OCI-M2 (cell line): ENCODE data around the gene USP19.

ENCODE experiments used
- DNase-seq: peaks from one replicate; lab custom pipeline; 2025; ENCODE audit not compliant: unreplicated experiment; lab: John Stamatoyannopoulos, UW

USP19 gene

DNA sequence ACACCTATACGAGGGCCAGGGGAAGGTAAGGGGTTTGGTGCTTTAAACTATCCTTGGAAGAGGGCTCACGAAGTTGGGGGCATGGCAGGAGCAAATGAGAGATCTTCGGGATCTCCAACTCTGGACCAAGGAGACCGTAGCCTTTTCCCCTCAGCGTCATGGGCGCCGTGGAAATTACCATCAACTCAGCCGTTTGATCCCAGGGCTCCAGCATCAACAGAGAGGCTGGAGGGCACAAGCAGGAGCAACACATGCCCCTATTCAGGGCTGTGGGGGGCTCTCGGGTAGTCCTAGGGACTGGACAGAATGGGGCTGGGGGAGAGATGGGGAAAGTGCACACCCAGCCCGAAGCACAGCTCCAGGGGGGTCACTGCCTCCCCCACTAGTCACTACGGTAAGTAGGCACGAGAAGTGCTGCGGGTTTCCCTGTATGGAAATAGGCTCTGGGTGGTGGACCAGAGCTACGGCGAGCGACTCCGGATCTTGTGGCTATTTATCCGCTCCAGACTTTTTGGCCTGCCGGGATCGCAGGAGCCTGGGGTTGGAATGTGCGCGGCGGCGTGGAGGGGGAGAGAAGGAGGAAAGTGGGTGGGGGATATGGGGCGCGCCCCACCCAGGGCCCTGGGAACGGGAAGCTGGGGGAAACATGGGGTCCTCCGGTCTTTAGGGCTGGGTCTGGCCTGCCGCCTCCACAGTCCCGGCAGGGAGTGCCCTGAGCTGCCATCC lies 12.8 kb upstream of the USP19 start:
- no peak for DNase-seq

DNA sequence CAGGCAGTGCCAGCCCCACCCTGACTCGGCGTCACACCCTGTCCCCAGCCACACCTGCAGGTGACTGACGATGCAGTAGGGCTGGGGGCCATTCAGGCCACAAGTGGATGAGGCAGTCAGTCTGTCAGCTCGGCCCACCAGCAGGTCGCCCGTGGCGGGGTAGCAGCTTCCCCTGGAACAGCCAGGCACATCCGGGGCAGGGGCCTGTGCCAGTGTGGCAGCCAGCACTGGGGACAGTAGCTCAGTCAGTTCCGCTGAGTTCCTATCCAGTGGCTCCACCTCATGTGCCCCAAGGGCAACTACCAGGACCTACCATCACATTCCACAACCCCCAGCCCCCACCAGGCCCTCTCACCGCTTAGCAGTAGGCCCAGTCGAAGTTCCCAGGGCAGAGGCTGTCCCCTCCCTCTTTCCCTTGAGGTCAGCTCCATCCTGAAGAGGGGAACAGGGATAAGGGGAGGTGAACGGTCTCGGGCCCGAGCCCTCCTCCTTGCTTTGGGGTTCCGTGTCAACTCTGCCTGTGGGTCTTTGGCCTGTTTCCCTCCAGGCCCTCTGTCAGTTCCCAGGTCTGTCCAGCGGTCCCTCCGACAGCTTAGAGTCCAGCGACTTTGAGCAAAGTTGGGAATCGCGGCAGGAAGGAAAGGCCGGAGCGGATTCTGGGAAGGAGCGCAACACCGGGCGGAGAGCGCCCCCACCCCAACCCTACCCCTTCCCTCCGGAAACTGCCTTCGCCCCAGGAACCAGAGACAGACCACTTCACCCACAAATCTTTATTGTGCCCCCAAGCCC lies 12.0 kb upstream of the USP19 start, which contains the start of gene LAMB2:
LAMB2 (minus strand) TSS at position 614 of the 789 bp plus-strand sequence; CDS start at position 431, 183 bp downstream.
- DNase-seq = no peak

DNA sequence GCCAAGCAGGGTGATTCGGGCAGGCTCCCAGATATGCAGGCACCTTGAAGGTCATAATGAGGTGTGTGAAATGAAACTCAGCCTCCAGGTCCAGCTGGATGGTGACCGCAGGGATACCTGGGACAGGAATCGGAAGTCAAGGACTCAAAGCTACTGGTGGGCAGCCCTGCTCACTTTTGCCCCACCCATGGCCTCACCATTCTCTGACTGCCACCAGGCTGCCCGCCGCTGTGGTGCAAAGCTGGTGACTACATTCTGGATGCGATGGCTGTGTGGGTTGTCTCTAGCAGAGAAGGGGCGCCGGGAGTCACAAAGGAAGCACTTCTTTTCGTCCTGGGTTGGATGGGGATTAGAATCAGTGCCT lies 11.4 kb upstream of the USP19 start:
- no peak for DNase-seq

DNA sequence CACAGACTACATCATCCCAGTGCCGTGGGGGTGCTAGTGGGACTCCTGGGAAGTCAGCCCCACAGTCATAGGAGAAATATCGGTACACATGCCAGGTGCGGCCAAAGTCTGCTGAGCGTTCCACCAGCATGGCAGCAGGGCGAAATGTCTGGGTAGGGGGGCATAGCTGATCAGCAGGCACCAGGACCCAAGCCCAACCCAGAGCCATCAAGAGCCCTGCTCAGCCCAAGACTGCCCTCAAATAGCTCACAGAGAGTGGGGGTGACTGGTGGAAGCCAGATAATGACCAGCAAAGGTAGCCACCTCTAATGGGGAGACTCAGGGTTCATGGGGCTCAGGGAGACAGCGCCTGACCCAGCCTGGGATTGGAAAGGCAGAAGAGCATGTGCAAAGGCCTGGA lies 11.0 kb upstream of the USP19 start:
- no peak for DNase-seq

DNA sequence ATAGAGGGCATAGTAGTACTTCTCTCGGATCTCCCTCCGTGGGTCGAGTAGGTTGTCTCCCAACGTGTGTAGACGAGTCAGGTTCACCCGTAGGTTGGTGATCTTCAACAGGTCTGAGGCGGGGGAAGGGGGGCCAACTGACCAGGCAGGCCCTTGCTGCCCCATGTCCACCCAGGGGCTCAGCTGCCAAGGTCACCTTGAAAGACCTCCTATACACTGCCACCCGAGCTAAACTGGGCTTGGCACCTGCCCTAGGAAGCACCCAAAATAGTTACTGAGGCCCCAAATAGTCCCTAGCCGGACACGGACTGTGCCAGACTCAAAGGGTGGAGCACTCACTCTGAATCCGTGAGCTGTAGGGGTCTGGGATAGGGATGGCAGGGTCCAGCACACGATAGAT lies 10.4 kb upstream of the USP19 start:
- DNase-seq = no peak

DNA sequence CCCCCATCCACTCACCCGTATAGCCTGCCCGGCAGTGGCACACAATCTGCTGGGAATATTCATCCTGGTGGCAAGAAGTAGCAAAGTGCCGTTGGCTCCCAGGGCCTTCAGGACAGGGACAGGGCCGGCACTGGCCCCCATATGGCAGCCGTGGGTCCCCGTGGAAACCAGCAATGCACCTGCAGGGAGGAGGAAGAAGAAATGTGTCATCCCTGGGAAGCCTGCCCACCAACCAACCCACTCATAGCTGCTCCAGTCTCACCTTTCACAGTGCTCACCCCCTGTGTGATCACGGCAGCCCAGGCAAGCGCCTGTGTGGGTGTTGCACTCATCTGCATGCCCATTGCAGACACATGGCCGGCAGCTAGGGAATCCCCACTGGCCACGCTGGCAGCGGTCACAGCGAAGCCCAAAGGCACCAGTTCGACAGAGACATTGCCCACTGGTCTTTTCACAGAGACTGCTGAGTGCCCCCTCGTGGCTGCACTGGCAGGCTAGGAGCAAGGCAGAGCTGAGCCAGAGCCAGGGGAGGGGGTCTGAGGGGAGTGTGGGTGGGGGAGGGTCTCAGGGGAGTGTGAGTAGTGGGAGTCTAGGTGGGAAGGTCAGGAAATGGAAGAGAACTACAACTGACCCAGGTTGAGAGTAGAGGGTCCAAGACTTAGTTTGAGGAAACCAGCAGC lies 4.5 kb upstream of the USP19 start:
- no peak for DNase-seq

DNA sequence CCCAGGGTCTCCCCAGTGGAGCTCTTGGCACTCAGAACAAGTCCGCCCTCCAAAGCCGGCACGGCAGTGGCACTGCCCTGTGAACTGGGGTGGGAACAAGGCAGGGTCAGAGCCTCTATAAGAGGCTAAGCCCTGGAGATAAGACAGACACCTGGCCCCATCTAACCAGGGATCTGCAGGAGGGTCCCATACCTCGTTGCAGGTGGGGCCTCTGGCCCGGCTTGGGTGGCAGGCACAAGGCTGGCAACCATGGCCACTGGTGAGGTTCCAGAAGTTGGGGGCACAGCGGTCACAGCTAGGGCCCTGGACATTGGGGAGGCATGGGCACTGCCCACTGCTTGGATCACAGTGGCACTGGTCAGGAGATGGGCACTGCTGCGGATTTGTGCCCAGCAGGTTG lies 3.6 kb upstream of the USP19 start:
- DNase-seq = no peak

DNA sequence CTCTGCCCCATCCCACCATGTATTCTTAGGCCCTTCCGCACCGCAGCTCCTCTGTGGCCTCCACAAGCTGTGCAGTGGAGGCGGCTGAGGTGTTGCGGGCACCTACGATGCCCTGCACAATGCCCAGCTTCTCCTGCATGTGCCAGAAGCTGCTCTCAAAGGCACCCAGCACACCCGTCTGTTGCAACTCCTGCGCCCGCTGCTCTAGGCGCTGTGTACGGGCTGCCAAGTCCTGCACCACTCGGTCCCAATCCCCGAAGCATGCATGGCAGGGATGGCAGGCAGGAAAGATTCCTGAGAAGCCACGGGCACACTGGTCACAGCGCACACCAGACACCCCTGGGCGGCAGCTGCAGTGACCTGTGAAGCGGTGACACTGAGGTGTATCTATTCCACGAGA lies 3.1 kb upstream of the USP19 start:
- no peak for DNase-seq

DNA sequence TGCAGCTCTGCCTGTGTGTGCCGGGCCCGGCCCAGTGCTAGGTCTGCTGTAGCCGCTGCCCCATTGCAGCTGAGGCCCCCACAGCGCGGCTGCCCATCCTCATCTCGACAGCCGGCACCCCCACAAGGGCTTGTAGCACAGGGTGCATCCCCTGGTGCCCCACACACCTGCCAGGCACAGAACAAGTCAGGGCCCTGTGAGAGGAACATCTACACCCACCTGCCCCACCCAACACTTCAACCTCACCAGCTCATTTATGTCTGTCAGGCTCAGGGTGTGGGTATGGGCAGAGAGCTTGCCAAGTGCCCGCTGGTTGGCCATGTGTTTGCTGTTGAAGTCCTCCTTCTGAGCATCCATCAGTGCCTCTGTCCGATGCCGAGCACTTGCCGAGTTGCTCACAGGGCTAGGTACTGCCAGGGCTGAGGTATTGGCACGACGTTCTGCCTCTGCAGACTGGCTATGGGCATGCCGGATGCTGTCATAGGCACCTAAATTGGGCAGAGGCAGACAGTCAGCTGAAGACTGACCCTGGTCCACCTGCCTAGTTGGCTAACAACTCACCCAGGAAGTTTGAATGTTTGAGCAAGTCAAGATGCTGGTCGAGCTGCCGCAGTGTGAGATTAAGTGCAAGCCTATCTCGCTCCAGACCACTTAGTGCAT lies 2.4 kb upstream of the USP19 start:
- no peak for DNase-seq

DNA sequence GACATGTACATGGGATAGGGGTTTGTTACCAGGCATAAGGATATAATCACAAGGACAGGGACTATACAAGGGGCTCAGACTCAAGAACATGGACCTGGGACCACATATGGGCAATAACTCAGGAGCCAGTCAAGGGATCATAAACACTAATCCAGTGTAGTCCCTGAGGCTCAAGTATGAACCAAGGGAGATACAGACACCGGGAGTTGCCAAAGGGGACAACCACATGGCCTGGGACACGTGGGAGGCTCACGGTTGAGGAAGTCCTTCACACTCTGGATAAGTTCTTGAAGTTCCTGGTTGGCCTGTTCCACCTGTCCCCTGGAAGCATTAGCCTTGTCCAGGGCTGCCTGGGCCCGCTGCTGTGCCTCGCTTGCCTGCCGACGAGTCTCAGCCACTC lies 1.8 kb upstream of the USP19 start:
- no peak for DNase-seq

DNA sequence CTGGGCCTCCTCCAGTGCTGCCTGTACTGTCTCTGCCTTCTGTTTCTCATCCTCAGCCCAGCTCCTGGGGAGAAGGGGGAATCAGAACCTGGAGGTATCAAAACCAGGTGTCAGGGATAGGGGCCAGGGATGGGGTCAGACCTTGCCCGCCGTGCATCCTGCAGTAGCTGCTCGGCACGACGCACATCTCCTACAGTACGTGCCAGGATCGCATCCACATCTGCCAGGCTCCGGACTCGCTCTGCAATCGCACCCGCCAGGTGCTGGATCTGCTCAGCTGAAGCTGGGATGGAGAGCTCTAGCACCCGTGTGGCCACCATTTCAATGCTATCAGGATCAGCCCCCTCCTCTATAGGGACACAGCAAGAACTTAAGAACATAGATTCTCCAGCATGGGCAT lies 1.4 kb upstream of the USP19 start:
- DNase-seq = no peak

DNA sequence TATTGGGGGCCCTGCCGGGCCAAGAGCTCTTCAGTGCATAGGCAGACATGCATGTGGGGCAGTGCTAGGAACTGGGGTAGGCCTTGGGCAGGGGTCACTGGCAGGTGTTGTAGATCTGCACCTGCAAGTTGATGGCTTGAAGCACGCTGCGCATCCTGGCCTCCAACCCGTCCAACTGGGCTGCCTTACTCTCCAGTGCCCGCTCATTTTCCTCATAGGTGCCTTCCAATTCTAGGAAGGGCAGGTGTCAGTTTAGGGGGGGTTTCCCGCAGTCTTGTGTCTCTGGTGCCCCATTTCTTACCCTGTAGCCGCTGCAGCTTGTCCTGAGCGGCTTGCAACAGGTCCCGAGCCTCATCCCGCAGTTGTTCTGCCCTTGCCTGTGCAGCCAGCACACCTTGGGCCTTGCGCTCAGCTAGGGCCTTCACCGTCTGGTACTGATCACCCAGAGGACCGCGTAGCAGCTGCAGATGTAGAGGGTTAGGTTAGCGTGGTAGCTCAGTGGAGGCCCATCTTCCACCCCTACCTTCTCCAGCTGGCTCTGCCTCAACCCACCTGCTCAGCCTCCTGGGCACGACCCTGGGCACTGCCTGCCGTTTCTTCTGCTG lies 611 bp upstream of the USP19 start:
- DNase-seq = no peak

DNA sequence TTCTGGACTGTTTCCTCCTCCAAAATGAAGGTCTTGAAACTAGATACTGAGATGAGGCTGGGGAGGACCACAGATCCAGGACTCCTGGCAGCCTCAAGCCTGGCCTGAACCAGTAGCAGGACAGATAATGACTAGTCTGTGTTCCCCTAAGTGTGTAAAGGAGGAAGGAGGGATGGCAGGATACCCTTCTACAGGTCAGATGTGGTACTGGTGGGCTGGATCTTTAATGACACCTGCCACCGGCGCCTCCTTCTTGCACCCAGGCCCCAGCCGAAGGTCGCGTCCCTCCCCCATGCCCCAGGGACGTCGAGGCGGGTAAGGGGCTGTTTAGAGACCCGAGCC lies 556 bp downstream of the USP19 start:
- no peak for DNase-seq

DNA sequence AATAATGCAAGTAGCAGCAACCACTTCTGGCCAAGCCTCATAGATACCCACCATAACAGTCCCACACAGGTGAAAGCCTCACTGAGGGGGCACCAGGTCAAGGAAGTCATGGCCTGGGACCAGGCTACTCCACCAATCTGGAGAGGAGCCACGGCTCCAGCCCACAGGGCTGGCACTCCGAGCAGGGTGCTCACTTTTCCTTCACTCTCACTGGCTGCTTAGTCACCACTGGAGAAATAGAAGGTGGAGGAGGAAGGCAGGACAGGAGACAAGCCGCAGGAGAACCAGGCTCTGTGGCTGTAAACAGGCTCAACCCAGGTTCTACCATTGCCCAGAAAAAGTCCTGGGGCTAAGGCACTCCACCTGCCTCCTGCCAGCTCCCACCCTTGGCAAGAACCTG lies 1.2 kb downstream of the USP19 start:
- DNase-seq = no peak

DNA sequence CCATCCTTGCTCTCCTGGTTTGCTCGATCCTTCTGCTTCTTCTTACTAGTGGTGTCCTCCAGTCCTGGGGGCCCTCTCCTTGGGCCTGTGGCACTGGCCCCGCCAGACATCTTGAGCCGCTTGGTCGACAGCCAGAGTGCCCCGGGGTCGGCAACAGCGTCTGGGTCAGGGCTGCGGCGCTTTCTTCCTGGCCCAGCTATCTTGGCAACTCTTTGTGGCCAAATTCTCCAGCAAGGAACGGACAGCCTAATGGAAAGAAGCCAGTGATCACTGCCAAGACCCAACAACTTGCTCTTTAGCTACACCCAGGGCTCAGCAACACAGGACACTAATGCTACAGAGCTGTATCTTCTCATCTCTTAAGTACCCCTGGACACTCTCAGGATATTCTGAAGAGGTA lies 1.6 kb downstream of the USP19 start:
- DNase-seq = no peak

DNA sequence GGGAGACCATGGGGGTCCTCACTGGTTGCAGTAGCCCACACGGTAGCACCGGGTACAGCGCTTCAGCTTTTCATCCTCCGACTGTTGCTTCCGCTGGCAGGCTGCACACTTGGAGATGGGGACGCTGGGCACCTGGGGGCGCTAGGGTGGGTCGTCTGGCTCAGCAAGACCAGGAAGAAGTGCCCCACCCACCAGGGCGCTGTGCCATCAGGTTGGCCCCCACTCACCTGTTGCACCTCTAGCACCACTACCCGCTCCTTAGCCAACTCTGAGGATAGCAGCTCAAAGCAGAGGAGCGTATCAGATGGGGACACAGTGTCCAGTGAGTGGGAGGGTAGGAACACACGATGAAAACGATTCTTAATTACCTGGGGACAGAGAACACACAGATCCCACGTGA lies 8.4 kb downstream of the USP19 start:
- DNase-seq = no peak

DNA sequence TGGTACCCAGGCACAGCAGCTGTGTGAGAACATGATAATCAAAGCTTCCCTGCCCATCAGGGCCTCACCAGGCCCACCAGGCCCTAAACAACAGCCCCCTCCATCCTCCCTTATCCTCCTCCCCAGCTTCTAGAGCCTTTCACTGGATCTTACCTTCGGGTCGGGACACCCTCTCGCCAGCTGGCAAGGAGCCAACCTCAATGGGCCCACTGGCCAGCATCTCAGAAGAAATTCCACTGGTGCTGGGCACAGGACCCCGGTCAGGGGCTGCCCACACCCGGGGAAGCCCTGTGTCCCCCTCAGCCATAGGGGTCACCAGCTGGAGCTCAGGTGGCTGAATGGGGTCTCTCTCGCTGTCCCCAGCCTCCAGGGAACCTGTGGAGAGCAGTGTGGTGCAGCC lies 9.3 kb downstream of the USP19 start:
- no peak for DNase-seq

DNA sequence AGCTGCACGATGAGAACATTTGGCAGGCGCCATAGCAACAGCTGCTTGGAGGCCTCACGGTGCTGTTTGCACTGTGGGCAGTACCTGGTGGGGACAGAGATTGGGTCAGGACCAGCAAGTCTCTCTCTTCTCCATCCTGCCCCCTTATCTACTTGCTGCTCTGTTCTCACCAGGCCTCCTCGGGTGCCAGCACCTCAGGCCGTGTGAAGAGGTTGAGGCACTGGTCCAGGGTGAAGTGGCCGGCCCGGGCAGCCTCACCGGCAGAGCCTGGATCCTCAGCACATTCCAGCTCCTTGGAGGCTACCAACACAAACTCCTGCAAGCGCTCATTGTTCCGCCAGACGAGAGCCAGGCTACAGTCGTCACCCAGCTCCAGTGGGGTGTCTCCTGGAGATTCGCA lies 9.8 kb downstream of the USP19 start:
- no peak for DNase-seq

DNA sequence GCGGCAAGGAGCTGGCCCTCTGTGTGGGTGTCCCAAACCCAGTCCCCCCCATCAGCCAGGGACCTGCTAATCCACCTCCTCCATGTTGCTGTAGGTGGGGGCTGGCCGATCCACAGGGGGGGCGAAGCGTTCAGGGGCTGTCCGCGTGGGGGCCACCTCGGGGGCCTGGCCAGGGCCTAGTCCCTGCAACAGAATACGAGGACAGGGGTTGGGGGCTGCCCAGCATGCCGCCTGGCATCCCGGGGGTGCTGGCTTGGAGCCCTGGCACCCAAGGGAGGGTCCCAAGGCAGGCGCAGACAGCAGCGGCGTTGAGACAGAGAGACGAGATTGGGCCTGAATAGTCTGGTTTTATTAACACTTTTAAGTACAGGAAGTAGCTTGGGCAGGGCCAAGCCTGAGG lies 12.3 kb downstream of the USP19 start:
- no peak for DNase-seq

DNA sequence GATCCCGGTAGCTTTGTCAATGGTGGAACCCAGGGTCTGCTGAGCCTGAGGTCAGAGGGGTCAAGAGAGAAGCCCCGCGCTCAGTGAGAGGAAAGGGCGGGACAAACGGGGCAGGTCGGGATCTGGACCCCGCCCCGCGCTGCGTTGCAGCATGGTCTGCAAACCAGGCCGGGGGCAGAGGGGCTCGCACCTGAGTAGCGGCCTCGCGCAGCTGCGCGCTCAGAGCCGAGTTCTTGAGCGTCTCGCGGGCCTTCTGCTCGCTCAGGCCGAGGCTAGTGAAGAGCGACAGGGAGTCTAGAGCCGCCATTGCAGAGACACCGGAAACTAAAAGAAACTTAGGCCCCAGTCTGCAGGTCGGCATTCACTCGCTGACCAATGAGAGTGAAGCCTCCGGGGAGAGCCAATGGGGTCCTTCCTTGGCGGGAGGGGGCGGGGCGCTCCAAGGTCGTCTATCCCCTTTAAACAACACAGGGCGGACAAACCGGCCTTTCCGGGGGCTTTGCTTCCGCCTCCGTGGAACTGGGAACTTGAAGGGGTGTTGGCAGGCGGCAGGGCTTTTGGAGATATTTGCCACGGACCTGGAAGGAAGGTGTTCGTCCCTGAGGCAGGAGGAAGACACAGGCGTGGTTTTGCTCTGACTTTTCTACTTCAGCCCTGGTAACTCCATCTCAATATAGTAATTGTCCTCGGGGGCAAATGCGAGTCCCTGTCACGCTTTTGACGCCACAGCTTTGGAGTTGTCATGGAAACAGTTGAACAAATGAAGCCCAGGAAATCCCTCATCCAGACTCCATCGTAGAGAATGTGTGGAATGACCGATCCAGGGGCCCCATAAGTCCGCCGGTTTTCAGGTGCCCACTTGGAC lies 16.0 kb downstream of the USP19 start, which contains the start of gene QARS1:
QARS1 (minus strand) TSS at position 331 of the 865 bp plus-strand sequence; CDS start at position 307, 24 bp downstream.
- peak; percentile 63 for DNase-seq
